NB4 (cell line): Measurements from ENCODE around the gene TEX2.

Source experiments
- DNase-seq: peaks from one replicate; pipeline ENCODE4 v3.0.0; 2010; ENCODE audit warnings: low read depth
- H3K4me3 ChIP-seq: one replicate; pipeline ENCODE4 v1.5.1; 2011; ENCODE audit warnings: mild to moderate bottlenecking, low read depth, low read length, moderate library complexity
- MYC ChIP-seq: IDR thresholded peaks from 2 replicates; pipeline ENCODE4 v1.6.1; 2011; ENCODE audit warnings: low read depth, low read length
- POLR2A ChIP-seq: IDR thresholded peaks from 2 replicates; pipeline ENCODE4 v1.6.1; 2011; ENCODE audit warnings: mild to moderate bottlenecking; ENCODE audit not compliant: insufficient read length; ENCODE audit errors: extremely low read depth
- TF ChIP-seq, protein P1 (sequence below): IDR thresholded peaks from one replicate; pipeline ENCODE4 v1.5.1; 2012; ENCODE audit warnings: low read depth, low read length
- TF ChIP-seq, protein P2 (sequence below): IDR thresholded peaks from 2 replicates; pipeline ENCODE4 v1.6.1; 2011; ENCODE audit warnings: low read depth, low read length

TEX2 gene

DNA sequence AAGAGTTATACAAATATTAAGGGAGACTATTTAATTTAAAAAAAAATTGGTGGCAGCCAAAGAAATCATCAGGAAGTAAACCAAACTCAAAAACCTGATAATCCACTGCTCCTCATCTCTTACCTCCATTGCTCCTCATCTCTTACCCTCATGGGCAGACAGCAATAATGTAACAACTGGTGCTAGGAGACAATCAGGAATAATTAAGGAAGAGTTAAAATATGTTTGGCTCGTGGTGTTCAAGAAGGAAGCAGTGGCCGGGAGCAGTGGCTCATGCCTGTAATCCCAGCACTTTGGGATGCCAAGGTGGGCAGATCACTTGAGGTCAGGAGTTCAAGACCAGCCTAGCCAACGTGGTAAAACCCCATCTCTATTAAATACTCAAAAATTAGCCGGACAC, 151.2 kb downstream of the TEX2 start:
- TF ChIP-seq, protein P1, sequence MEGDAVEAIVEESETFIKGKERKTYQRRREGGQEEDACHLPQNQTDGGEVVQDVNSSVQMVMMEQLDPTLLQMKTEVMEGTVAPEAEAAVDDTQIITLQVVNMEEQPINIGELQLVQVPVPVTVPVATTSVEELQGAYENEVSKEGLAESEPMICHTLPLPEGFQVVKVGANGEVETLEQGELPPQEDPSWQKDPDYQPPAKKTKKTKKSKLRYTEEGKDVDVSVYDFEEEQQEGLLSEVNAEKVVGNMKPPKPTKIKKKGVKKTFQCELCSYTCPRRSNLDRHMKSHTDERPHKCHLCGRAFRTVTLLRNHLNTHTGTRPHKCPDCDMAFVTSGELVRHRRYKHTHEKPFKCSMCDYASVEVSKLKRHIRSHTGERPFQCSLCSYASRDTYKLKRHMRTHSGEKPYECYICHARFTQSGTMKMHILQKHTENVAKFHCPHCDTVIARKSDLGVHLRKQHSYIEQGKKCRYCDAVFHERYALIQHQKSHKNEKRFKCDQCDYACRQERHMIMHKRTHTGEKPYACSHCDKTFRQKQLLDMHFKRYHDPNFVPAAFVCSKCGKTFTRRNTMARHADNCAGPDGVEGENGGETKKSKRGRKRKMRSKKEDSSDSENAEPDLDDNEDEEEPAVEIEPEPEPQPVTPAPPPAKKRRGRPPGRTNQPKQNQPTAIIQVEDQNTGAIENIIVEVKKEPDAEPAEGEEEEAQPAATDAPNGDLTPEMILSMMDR, result no peak
- TF ChIP-seq POLR2A (no peak), MYC (no peak)
- TF ChIP-seq, protein P2, sequence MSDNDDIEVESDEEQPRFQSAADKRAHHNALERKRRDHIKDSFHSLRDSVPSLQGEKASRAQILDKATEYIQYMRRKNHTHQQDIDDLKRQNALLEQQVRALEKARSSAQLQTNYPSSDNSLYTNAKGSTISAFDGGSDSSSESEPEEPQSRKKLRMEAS, result no peak
- no peak for DNase-seq
- no peak overlapping the region for H3K4me3 ChIP-seq

DNA sequence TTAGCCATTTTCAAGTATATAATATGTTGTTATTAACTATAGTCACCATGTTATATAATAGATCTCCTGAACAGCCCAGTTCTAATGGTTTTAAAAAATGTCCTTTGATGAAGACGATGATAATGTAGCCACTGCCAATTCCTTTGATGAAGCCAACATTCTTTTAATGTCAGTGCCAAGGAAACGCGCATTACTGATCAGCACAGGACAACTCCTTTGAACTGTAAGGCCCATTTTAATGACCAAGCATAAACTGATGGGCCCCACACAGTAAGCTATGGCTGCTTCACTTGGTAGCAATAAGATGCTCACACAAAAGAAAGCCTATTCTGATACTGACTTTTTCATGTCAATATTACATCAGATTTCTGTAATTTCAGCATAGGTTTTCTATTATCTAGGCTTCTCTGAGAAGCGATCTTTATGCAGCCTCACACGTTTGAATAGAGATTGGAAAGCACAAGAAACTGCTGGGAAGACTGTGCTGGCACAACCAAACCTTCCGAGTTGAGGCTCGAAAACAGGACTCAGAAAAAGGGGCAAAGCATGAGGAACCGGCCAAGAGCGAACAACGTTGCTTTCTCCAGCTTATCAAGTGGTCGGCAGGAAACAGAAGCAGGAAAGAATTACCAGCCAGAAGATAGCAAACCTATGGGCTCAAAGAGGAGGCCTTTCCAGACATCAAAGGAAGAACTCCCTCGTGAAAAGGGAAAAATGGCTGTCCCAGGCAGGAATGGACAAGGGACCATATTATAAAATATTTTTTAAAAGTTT, 152.5 kb downstream of the TEX2 start:
- no peak for DNase-seq
- H3K4me3 ChIP-seq, result no peak overlapping the region
- TF ChIP-seq MYC, result no peak
- TF ChIP-seq, protein P2, result no peak
- TF ChIP-seq, protein P1, result no peak
- TF ChIP-seq POLR2A, result no peak

DNA sequence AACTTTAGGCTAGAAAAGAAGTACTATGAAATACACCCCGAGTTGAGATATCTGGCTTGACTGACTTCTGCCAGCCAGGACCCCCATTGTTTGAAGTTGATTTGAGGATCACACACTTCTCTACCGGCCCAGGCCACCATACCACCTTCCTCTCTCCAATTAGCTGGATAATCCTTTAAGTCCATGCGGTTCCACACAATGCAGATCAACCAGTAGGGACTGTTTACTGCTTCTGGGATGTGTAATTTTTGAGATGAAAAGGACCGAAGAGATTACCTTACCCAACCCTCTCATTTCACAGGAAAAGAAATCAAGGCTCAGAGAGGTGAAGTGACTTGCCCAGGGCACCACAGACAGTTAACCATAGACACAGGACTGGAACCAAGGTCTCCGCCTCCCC, 153.7 kb downstream of the TEX2 start:
- DNase-seq, result no peak
- no peak overlapping the region for H3K4me3 ChIP-seq

DNA sequence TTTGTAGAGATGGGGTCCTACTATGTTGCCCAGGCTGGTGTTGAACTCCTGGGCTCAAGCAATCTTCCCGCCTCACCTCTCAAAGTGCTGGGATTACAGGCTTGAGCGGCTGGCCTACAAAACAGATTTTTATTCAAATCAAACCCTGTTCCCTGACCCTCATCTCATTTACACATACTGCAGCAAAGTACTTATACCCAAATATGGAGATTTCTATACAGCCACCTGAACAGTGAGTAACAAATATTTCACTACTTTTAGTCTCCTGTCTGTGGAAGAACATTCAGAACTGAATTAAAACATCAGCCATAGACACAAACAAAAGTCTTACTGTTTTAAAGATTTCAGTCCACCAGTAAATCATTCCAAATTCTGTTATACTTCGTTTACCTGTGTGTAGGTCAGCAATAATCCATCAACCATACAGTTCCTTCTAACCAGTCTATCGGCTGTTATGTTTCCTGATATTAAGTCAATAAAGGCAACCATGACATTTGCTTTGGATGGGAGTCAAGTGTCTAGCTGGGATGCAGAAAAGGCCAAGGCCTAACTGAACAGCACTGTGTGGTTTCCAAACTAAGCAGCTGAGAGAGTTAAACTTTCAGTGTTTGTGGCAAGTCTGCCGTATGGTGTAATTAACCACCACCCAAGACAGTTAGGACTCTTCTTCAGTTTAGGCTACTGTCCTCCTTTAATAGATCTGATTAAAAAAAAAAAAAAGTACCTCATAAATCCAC, 155.4 kb downstream of the TEX2 start:
- TF ChIP-seq, protein P2, result no peak
- TF ChIP-seq, protein P1, result no peak
- TF ChIP-seq POLR2A, result no peak
- no peak for TF ChIP-seq MYC
- H3K4me3 ChIP-seq, result no peak overlapping the region
- peak; percentile 57 for DNase-seq

More for the DNA sequence above, 153.7 kb downstream of the TEX2 start:
- TF ChIP-seq MYC, result no peak

DNA sequence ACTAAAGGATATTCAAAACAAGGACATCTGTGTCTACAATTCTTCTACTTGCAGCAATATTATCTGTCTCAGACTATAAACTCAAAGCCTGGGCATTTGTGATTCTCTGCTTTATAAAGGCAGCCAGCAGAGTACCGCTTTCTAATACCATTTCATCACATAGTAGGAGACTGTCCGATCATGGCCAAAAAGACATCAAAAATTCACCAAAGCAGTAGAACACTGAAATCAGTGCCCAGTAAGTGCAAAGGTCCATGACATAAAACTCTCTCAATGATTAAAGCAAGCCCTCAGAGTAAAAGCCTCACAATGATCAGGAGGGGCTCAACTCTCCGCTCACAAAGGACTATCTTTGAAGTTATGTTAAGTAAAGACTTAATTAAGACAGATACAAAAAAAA, 156.1 kb downstream of the TEX2 start:
- no peak for TF ChIP-seq MYC
- TF ChIP-seq, protein P2, result no peak
- TF ChIP-seq, protein P1, result no peak
- no peak for TF ChIP-seq POLR2A
- no peak for DNase-seq
- H3K4me3 ChIP-seq, result no peak overlapping the region

DNA sequence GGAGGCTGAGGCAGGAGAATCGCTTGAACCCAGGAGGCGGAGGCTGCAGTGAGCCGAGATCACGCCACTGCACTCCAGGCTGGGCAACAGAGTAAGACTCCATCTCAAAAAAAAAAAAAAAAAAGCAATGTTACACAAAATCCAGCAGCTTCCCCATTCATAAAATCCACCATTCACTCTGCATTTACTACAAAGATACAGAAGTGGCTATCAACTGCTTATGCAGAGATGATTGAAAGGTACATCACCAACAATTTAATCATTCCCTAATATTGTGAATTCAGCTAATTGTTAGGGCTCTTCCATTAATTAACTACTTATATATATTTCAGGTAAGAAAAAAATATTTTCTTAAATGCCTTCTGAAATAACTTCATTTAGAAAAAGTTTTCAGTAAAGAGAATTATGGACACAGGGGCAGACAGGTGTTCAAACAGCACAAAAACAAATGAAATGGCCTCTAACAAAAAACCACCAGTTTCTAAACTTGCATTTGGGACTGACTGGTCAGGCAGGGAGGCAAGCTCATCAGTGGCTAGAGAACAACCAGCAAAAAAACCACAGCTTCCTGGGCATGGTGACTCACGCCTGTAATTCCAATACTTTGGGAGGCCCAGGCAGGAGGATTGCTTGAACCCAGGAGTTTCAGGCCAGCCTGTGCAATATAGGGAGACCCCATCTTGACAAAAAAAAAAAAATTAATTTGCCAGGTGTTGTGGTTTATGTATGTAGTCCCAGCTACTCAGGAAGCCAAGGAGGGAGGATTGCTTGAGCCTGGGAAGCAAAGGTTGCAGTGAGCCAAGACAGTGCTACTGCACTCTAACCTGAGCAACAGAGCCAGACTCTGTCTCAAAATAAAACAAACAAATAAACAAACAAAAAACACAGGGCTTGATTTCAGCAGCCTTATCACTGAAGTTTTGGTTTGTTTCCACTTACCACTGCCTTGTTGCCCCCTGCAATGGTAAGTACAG, 159.4 kb downstream of the TEX2 start:
- DNase-seq, result peak; percentile 91
- TF ChIP-seq POLR2A (no peak), MYC (no peak)
- TF ChIP-seq, protein P2, result no peak
- TF ChIP-seq, protein P1, result no peak
- no peak overlapping the region for H3K4me3 ChIP-seq
